Activated CD4-positive, CD25-positive, alpha-beta regulatory T cell treated with anti-CD3 and anti-CD28 coated beads, Interleukin-2, amount 50 U/mL, for 24 hours (primary cell): Measurements from ENCODE around the gene TTC4.

Experiments
- ATAC-seq, 2 donors: fragments of 150-1000 bp; cut with Tn5 transposase; one replicate each; pipeline ENCODE4 v1.10.0; 2021; ENCODE audit warnings: mild to moderate bottlenecking in 1 of 2, moderate library complexity in 1 of 2

TTC4 gene

GRCh38 chr1:54788459-54788858, 72.8 kb downstream of the TTC4 start:
- ATAC-seq = no peak

GRCh38 chr1:54791880-54792522, 76.3 kb downstream of the TTC4 start:
- ATAC-seq = peak in 1 of 2 donors; percentile 20
